ENCODE data around the gene ARHGAP23.
"Not testable (repeated sequence)": the region's sequence is repeated elsewhere in the genome, so short reads cannot be mapped to it uniquely, and the experiment has no call there.

ARHGAP23 gene

GRCh38 chr17:38491346-38492066, 63.2 kb downstream of the ARHGAP23 start:
- not testable (repeated sequence) for DNase-seq

- not testable (repeated sequence) for DNase-seq
These were observed 64.1 kb downstream of the ARHGAP23 start for GRCh38 chr17:38492067-38493040.

DNA sequence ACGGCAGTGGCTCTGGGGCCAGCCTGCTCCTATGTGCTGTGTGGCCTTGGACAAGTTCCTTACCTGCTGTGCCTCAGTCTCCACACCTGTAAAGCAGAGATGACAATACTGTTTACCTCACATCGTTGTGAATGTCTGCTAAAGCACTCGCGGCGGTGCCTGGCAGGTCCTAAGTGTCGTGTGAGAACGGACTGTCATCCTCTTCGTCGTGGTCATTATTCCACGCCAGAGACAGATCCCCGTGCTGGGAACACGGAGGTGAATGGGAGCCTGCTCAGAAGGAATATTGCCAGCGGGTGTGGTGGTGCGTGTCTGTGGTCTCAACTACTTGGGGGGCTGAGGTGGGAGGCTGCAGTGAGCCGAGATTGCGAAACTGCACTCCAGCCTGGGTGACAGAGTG, 65.9 kb downstream of the ARHGAP23 start:
- DNase-seq: not testable (repeated sequence)

GRCh38 chr17:38497656-38498055, 69.4 kb downstream of the ARHGAP23 start:
- not testable (repeated sequence) for DNase-seq

- no peak for DNase-seq
These were observed 70.1 kb downstream of the ARHGAP23 start for GRCh38 chr17:38498353-38498752.

GRCh38 chr17:38499230-38499629, 71.0 kb downstream of the ARHGAP23 start:
- DNase-seq: not testable (repeated sequence)

- not testable (repeated sequence) for DNase-seq
These were observed 73.5 kb downstream of the ARHGAP23 start for GRCh38 chr17:38501718-38502117.

GRCh38 chr17:38503286-38503913, 75.1 kb downstream of the ARHGAP23 start:
- not testable (repeated sequence) for DNase-seq

DNA sequence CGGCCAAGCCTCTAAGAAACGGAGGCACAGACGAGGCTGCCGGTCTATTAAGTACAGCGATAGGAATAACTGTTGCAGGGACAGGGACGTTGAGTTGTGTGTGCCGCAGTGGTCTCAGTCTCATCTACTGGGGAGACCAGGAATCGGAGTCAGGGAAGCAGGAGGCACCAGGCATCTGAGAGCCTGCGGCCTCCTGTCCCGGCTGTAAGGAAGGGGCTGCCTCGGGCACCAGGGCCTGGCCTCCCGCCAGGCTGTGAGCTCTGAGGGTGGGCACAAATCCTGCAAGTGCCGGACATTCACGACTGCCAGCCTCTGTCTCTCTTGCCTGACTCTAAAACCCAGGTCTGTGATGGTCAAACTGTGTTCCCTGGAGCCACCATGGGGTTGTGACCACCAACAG, 76.0 kb downstream of the ARHGAP23 start:
- no peak for DNase-seq

DNA sequence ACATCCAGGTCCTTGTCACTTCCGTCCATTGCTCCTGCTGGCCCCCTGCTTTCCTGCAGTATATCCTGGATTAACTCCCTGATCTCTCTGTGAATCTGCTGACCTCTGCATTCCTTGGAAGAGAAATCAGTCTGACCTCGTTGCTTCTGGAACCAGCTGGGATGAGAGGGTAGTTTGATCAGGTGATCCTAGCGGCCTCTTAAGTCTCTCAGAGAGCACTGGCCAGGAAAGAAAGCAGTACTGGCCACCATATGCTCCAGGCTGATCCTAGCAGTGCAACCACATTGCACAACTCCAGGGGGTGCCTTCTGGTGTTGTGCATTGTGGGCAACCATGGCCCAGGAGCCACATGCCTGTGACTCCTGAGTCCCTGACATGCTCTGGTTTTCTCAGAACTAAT, 79.2 kb downstream of the ARHGAP23 start:
- no peak for DNase-seq

- DNase-seq: no peak
These were observed 79.8 kb downstream of the ARHGAP23 start for GRCh38 chr17:38507921-38508569.

DNA sequence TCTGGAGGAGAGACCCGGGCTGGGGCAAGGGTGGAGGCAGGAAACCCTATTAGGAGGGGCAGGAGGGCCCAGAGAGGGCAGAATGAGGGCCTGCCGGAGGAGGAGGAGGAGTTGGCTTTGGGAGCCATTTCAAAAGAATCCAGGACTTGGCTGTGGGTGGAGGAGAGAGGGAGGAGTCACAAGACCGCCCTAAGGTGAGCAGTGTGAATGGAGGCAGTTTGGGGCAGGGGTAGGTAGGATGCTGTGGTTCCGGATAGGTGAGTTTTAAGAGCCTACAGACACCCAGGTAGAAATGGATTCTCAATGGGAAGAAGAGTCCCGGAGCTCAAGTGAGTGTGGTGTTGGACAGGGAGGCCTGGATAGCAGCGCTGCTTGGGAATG, 80.3 kb downstream of the ARHGAP23 start:
- no peak for DNase-seq

DNA sequence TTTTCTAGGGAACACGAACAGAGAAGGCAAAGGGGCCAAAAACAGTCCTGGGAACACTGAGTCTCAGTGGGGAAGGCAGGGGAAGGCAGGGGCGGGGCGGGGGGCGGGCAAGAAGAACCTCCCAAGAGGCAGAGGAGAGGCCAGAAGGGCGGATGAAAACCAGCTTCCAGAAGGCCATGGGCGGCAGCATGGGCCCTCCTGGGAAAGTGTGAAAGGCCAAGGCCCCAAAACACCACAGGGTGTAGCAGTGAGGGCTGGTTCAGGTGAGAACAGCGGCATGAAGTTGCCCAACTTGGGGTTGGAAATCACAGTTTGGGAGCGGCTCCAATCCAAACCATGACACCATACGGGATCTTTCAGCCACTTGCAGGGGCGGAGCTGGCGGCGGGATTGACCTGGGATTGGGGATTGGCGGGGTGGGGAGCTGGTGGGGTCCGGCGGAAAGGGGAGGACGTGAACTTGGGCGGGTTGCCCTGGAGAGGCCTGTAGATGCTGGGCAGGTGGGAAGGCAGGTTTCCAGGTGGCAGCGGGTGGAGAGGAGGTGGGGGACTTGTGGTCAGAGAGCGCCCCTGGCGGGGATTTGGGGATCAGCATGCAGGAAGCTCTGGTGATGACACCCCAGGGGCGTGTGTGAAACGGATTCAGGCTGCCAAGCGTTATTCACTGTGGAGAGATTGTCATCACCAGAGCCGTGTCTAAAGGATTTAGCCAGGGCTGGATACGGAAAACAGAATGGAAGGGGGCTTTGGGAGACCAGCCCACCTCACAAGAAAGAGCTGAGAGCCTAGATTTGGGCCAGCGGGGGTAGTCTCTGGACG, 80.9 kb downstream of the ARHGAP23 start:
- DNase-seq: no peak

DNA sequence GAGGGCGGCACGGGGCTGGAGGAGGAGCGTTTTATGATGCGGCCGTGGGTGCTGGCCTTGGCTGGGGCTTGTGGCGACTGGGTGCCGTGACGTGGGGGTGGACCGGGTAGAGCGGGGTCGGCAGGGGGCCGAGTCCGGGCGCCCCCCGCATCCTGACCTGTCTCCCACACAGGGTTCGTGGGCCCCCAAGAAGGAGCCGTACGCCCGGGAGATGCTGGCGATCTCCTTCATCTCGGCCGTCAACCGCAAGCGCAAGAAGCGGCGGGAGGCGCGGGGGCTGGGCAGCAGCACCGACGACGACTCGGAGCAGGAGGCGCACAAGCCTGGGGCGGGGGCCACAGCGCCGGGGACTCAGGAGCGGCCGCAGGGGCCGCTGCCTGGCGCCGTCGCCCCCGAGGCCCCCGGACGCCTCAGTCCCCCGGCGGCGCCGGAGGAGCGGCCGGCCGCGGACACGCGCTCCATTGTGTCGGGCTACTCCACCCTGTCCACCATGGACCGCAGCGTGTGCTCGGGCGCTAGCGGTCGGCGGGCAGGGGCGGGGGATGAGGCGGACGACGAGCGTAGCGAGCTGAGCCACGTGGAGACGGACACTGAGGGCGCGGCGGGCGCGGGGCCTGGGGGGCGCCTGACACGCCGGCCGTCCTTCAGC, 81.6 kb downstream of the ARHGAP23 start:
- DNase-seq: no peak

GRCh38 chr17:38510421-38511149, 82.3 kb downstream of the ARHGAP23 start:
- no peak for DNase-seq

GRCh38 chr17:38511150-38512108, 83.2 kb downstream of the ARHGAP23 start:
- no peak for DNase-seq

- no peak for DNase-seq
These were observed 84.3 kb downstream of the ARHGAP23 start for GRCh38 chr17:38512473-38513058.

GRCh38 chr17:38526526-38526925, 98.3 kb downstream of the ARHGAP23 start:
- not testable (repeated sequence) for DNase-seq

GRCh38 chr17:38528141-38528540, 99.9 kb downstream of the ARHGAP23 start:
- DNase-seq: not testable (repeated sequence)
